Measurements from ENCODE around the gene B3GAT3.
"Not testable (repeated sequence)": the region's sequence is repeated elsewhere in the genome, so short reads cannot be mapped to it uniquely, and the experiment has no call there.

Gene B3GAT3

DNA sequence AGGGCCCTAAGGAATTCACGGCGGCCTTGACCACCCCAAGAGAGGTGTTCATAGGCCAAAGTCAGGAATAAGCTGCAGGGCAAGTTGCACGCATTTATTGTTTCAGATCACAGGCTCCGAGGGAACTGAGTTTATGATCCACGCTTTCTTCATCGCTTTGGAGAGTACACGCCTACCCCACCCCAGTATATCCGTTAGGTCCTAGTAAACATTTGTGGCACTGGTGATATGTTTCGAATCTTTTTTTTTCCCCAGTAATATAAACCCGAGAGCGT, 23.8 kb upstream of the B3GAT3 start:
- H3K4me3 ChIP-seq (ENCODE audit: control insufficient read depth, low read depth, low read length) = peak overlapping the region; percentile 90
- no peak for DNase-seq (ENCODE audit: low read depth)
- TF ChIP-seq CTCF (IDR thresholded peaks at IDR 0.05; ENCODE audit: control insufficient read depth, insufficient read depth, low read depth, low read length, missing control alignments) = no peak

- no peak for TF ChIP-seq CTCF (IDR thresholded peaks at IDR 0.05; ENCODE audit: control insufficient read depth, insufficient read depth, low read depth, low read length, missing control alignments)
- no peak overlapping the region for H3K4me3 ChIP-seq (ENCODE audit: control insufficient read depth, low read depth, low read length)
- no peak for DNase-seq (ENCODE audit: low read depth)
Observed at GRCh38 chr11:62644220-62644619, 22.4 kb upstream of the B3GAT3 start.

DNA sequence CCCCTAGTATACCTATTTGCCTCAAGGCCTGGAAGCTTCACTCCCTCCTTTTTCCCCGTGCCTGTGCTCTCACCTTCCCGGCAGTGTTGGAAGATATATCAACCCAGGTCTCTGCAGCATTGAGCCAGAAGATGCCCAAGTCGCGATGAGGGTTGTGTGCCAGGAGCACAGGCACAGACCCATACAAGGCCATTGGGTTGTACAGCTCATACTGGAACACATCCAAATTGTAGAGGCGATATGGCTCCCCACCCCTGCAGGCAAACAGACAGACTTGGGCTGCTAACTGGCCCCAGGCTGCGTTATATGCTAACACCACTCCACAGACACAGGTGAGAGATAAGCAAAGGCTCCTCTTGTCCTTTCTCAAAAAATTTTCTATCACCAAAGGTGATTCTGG, 10.7 kb upstream of the B3GAT3 start:
- no peak overlapping the region for H3K4me3 ChIP-seq (ENCODE audit: control insufficient read depth, low read depth, low read length)
- TF ChIP-seq CTCF (IDR thresholded peaks at IDR 0.05; ENCODE audit: control insufficient read depth, insufficient read depth, low read depth, low read length, missing control alignments) = no peak
- DNase-seq (ENCODE audit: low read depth) = no peak

- DNase-seq (ENCODE audit: low read depth) = no peak
- TF ChIP-seq CTCF (IDR thresholded peaks at IDR 0.05; ENCODE audit: control insufficient read depth, insufficient read depth, low read depth, low read length, missing control alignments) = no peak
- H3K4me3 ChIP-seq (ENCODE audit: control insufficient read depth, low read depth, low read length) = no peak overlapping the region
Observed at GRCh38 chr11:62627713-62628112, 5.9 kb upstream of the B3GAT3 start.

- TF ChIP-seq CTCF (IDR thresholded peaks at IDR 0.05; ENCODE audit: control insufficient read depth, insufficient read depth, low read depth, low read length, missing control alignments) = no peak
- no peak overlapping the region; the same call in 1 of the 2 replicates for H3K4me3 ChIP-seq (ENCODE audit: control insufficient read depth, low read depth, low read length)
- no peak for DNase-seq (ENCODE audit: low read depth)
Observed at GRCh38 chr11:62622476-62623089, 797 bp upstream of the B3GAT3 start.

- no peak for TF ChIP-seq CTCF (IDR thresholded peaks at IDR 0.05; ENCODE audit: control insufficient read depth, insufficient read depth, low read depth, low read length, missing control alignments)
- peak overlapping the region; percentile 61 for H3K4me3 ChIP-seq (ENCODE audit: control insufficient read depth, low read depth, low read length)
- DNase-seq (ENCODE audit: low read depth) = no peak
Observed at GRCh38 chr11:62621027-62621566, 689 bp downstream of the B3GAT3 start.

DNA sequence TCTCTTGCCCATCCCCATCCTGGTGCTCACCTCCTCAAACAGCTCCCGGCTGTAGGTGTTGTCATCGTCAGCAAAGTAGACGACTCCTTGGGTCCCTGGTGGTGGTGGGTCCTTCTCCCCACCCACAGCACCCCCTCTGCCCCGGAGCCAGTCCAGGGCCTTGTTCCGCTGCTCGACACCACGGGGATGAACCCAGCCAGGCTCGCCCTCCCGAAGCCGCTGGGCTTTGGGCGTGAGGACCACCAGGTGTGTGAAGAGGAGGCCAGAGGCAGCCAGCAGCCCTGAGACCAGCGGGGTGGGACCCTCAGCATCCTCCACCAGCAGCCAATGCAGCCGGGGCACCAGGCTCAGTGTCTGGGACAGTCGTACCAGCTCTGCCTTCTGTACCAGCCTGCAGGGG, 4.8 kb downstream of the B3GAT3 start:
- not testable (repeated sequence) for H3K4me3 ChIP-seq (ENCODE audit: control insufficient read depth, low read depth, low read length)

More for the DNA sequence above, 4.8 kb downstream of the B3GAT3 start:
- not testable (repeated sequence) for DNase-seq (ENCODE audit: low read depth)

Data from AG09309 (cell line).